Ishikawa (cell line): ENCODE results near the gene GPR153.

ENCODE experiments used
- CEBPB ChIP-seq: IDR thresholded peaks from 2 replicates; pipeline ENCODE4 v1.6.1; 2012
- CREB1 ChIP-seq: IDR thresholded peaks from 2 replicates; pipeline ENCODE4 v1.6.1; 2012; ENCODE audit warnings: low read depth
- EGR1 ChIP-seq: IDR thresholded peaks from 2 replicates; pipeline ENCODE4 v1.6.1; 2012
- EP300 ChIP-seq: IDR thresholded peaks from 2 replicates; pipeline ENCODE4 v1.6.1; 2012; ENCODE audit warnings: borderline replicate concordance
- FOXM1 ChIP-seq: IDR thresholded peaks from 2 replicates; pipeline ENCODE4 v1.6.1; 2012; ENCODE audit warnings: low read depth, borderline replicate concordance
- NFIC ChIP-seq: IDR thresholded peaks from 2 replicates; pipeline ENCODE4 v1.6.1; 2012
- RAD21 ChIP-seq: IDR thresholded peaks from 2 replicates; pipeline ENCODE4 v1.6.1; 2012; ENCODE audit warnings: low read depth
- TAF1 ChIP-seq: IDR thresholded peaks from 2 replicates; pipeline ENCODE4 v1.6.1; 2012; ENCODE audit warnings: low read depth, mild to moderate bottlenecking
- TCF12 ChIP-seq: IDR thresholded peaks from 2 replicates; pipeline ENCODE4 v1.6.1; 2012; ENCODE audit warnings: low read depth
- TEAD4 ChIP-seq: IDR thresholded peaks from 2 replicates; pipeline ENCODE4 v1.6.1; 2012
- YY1 ChIP-seq: IDR thresholded peaks from 2 replicates; pipeline ENCODE4 v1.6.1; 2012; ENCODE audit warnings: low read depth
- ZBTB7A ChIP-seq: IDR thresholded peaks from 2 replicates; pipeline ENCODE4 v1.6.1; 2012; ENCODE audit warnings: low read depth
- TF ChIP-seq, protein P1 (sequence below): IDR thresholded peaks from 2 replicates; pipeline ENCODE4 v1.6.1; 2012; ENCODE audit warnings: low read depth, mild to moderate bottlenecking
- TF ChIP-seq, protein P2 (sequence below): IDR thresholded peaks from 2 replicates; pipeline ENCODE4 v1.6.1; 2012
- TF ChIP-seq, protein P3 (sequence below): IDR thresholded peaks from 2 replicates; pipeline ENCODE4 v1.6.1; 2012

Gene GPR153

GRCh38 chr1:6299557-6300165 lies 38.8 kb upstream of the GPR153 start:
- TF ChIP-seq ZBTB7A (no peak), EP300 (no peak), RAD21 (no peak), TCF12 (no peak), CREB1 (no peak), NFIC (no peak), CEBPB (no peak), YY1 (no peak), EGR1 (no peak), TEAD4 (no peak), FOXM1 (no peak), TAF1 (no peak)
- TF ChIP-seq, protein P1, sequence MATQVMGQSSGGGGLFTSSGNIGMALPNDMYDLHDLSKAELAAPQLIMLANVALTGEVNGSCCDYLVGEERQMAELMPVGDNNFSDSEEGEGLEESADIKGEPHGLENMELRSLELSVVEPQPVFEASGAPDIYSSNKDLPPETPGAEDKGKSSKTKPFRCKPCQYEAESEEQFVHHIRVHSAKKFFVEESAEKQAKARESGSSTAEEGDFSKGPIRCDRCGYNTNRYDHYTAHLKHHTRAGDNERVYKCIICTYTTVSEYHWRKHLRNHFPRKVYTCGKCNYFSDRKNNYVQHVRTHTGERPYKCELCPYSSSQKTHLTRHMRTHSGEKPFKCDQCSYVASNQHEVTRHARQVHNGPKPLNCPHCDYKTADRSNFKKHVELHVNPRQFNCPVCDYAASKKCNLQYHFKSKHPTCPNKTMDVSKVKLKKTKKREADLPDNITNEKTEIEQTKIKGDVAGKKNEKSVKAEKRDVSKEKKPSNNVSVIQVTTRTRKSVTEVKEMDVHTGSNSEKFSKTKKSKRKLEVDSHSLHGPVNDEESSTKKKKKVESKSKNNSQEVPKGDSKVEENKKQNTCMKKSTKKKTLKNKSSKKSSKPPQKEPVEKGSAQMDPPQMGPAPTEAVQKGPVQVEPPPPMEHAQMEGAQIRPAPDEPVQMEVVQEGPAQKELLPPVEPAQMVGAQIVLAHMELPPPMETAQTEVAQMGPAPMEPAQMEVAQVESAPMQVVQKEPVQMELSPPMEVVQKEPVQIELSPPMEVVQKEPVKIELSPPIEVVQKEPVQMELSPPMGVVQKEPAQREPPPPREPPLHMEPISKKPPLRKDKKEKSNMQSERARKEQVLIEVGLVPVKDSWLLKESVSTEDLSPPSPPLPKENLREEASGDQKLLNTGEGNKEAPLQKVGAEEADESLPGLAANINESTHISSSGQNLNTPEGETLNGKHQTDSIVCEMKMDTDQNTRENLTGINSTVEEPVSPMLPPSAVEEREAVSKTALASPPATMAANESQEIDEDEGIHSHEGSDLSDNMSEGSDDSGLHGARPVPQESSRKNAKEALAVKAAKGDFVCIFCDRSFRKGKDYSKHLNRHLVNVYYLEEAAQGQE = no peak
- TF ChIP-seq, protein P2, sequence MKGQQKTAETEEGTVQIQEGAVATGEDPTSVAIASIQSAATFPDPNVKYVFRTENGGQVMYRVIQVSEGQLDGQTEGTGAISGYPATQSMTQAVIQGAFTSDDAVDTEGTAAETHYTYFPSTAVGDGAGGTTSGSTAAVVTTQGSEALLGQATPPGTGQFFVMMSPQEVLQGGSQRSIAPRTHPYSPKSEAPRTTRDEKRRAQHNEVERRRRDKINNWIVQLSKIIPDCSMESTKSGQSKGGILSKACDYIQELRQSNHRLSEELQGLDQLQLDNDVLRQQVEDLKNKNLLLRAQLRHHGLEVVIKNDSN = no peak
- TF ChIP-seq, protein P3, sequence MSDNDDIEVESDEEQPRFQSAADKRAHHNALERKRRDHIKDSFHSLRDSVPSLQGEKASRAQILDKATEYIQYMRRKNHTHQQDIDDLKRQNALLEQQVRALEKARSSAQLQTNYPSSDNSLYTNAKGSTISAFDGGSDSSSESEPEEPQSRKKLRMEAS = no peak

GRCh38 chr1:6298940-6299465 lies 38.1 kb upstream of the GPR153 start:
- no peak for TF ChIP-seq CREB1
- TF ChIP-seq CEBPB = no peak
- TF ChIP-seq EP300 = no peak
- TF ChIP-seq TCF12 = no peak
- no peak for TF ChIP-seq TAF1
- no peak for TF ChIP-seq RAD21
- no peak for TF ChIP-seq FOXM1
- no peak for TF ChIP-seq YY1
- TF ChIP-seq, protein P1 = no peak
- no peak for TF ChIP-seq NFIC
- TF ChIP-seq, protein P2 = no peak
- TF ChIP-seq EGR1 = no peak
- no peak for TF ChIP-seq ZBTB7A
- TF ChIP-seq TEAD4 = no peak
- TF ChIP-seq, protein P3 = no peak

GRCh38 chr1:6298530-6298929 lies 37.6 kb upstream of the GPR153 start:
- no peak for TF ChIP-seq ZBTB7A
- TF ChIP-seq, protein P2 = no peak
- TF ChIP-seq CEBPB = no peak
- no peak for TF ChIP-seq NFIC

DNA sequence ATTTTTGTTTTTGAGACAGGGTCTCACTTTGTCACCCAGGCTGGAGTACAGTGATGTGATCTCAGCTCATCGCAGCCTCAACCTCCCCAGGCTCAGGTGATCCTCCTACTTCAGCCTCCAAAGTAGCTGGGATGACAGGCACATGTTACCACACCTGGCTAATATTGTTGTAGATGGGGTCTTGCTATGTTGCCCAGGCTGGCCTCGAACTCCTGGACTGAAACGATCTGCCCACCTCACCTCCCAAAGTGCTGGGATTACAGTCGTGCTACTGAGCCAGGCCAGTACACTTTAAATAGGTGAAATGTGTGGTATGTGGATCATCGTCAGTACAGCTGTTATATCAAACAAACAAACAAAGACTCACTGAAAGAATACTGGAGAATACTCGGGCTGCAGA lies 35.0 kb upstream of the GPR153 start:
- TF ChIP-seq TAF1 = no peak

DNA sequence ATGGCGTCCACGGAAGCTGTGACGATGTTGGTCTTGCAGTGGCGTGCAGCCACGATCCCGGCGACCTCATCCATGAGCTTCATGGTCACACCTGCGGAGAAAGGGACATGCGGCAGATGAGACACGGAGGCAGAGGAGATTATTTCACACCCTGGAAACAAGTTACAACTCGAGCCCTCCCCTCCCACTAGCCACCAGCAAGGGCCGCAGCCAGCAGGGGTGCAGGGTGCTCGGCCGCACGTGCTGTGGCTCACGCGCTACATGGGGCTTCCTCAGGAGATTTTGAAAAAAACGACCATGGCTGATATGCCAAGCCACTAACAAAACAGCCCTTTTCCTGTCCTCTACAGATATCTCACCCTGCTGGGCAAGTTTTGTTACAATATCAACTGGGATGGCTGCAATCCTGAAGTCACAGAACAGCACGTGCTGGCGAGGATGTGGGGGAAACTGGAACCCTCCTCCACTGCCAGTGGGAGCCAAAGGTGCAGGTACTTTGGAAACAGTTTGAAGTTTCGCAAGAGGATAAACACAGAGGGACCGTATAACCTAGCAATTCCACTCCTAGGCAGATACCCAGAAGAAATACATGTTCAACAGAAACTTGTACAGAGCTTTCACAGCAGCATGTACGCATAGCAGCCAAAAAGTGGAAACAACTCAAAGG lies 34.1 kb upstream of the GPR153 start:
- TF ChIP-seq, protein P3 = no peak
- no peak for TF ChIP-seq EGR1
- TF ChIP-seq, protein P1 = no peak
- no peak for TF ChIP-seq YY1
- TF ChIP-seq, protein P2 = no peak
- TF ChIP-seq RAD21 = no peak
- TF ChIP-seq TCF12 = no peak
- TF ChIP-seq CREB1 = no peak
- no peak; the same call in 1 of the 2 replicates for TF ChIP-seq CEBPB
- no peak for TF ChIP-seq TEAD4
- no peak for TF ChIP-seq EP300
- no peak for TF ChIP-seq TAF1
- no peak for TF ChIP-seq NFIC
- TF ChIP-seq FOXM1 = no peak
- no peak for TF ChIP-seq ZBTB7A
